MG63 (cell line): ENCODE data around the gene ALKAL2. TPM values are rescaled to one million over a fixed set of nuclear protein-coding genes. Genes with fewer than 3 reads are reported as not detected.

ENCODE experiments used
- DNase-seq: peaks from one replicate; pipeline ENCODE4 v3.0.0-alpha.2; 2020
- H3K27me3 ChIP-seq: fragments of 250-450 bp; sonication (Bioruptor Pico); 2 replicates; pipeline ENCODE4 v1.5.1; 2020; ENCODE audit warnings: mild to moderate bottlenecking, moderate library complexity
- H3K36me3 ChIP-seq: fragments of 250-450 bp; sonication (Bioruptor Pico); 2 replicates; pipeline ENCODE4 v1.5.1; 2020; ENCODE audit warnings: mild to moderate bottlenecking, moderate library complexity
- H3K4me3 ChIP-seq: fragments of 250-450 bp; sonication (Bioruptor Pico); 2 replicates; pipeline ENCODE4 v1.5.1; 2020; ENCODE audit warnings: mild to moderate bottlenecking, moderate library complexity
- H3K9me3 ChIP-seq: fragments of 250-450 bp; sonication (Bioruptor Pico); 2 replicates; pipeline ENCODE4 v1.5.1; 2020; ENCODE audit warnings: mild to moderate bottlenecking, moderate library complexity
- total RNA-seq: library from RNA; depleted of rRNA; stranded (reverse); fragments of >200 nt; shearing (Covaris generic); gene quantifications from 2 replicates; pipeline ENCODE4 v1.2.3, GENCODE V29; 2014; ENCODE audit warnings: low replicate concordance

Gene ALKAL2
- total RNA-seq, 1 experiment from 2014 or later = not detected

DNA sequence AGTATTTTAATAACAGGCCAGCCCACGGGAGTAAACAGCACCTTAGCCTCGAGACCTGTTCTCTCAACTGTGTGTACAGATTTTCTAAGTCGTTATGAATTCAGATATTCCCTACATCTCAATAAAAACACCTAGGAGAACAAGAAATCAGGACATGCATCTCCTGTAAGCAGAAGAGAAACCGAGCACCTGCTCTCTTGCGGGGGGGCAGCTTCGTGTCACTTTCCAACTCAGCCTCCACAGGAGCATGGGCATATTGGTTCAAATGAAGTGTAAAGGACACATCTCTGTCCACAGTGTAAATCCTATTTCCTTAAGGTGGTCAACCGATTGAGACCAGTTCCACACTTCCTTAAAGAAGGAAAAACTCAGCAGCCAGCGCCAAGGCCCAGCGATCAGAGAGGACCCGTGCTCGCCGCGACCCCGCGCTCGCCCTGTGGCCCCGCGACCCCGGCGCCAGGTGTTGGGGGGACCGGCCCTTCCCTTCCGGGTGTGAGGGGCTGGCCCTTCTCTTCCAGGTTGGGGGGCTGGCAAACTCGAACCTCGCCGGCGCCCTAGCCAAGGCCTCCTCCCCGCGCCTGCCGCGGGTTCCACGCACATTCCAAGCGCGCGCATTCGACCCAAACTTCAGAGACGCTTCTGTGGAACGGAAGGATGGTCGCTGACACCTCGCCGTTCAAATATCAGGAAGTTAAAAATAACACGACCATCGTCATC is 24.7 kb downstream of the ALKAL2 start:
- H3K27me3 ChIP-seq = no peaks in the 10 kb centered on the region
- no peak overlapping the region for H3K4me3 ChIP-seq
- peaks cover 33% of the 10 kb centered on the region for H3K36me3 ChIP-seq
- DNase-seq = no peak
- peaks cover 5% of the 10 kb centered on the region; the same call in 1 of the 2 replicates for H3K9me3 ChIP-seq

DNA sequence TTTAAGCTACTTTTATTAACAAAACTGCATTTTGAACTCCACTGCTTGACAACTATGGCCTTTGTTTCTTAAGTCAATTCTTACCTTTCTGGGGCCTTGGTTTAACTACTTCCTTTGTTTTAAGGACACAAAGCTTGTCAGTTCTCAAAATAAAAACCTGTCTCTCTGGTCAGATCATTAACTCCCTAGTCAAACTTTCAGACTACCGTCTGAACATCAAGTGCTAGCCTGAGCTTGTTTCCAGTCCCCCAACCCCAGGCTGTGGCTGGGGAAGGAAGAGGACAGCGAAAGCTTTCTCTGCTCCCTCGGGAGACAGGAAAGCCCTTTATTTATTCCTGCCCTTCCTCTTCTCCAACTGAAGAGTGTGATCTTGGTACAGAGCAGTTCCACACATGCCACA is 25.8 kb downstream of the ALKAL2 start:
- Histone ChIP-seq H3K9me3 (peaks cover 9% of the 10 kb centered on the region), H3K4me3 (no peak overlapping the region), H3K27me3 (no peaks in the 10 kb centered on the region), H3K36me3 (peaks cover 28% of the 10 kb centered on the region)
- no peak for DNase-seq

DNA sequence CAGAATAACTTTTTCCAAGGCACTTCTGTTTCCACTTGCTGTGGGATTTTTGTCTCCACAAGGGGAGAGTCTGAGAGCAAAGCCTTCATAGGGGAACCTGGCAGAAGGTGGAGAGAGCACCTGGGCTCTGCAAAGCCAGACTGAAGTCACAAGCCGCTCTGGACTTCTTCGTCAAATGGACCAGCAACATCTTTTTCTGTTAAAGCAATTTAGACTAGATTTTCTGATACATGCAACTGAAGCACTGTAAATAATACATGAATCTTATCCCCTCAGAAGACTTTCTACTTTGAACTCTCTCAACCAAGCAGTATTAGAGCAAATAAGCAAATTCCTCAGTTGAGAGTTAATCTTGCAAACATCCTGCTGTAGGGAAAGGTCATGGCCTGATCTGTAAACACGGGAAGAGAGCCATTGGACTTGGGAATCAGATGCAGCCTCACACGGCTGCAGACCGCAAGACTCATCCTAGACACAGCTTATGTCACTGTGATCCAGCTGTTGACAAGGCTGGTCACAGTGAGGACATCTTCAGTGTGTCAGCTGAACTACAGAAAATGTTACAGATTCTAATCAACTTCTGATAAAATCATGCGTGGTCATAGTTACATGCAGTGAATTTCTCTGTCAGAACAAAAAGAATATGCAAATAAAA is 27.3 kb downstream of the ALKAL2 start:
- no peak overlapping the region for H3K4me3 ChIP-seq
- H3K36me3 ChIP-seq = peaks cover 18% of the 10 kb centered on the region
- peaks cover 9% of the 10 kb centered on the region for H3K9me3 ChIP-seq
- H3K27me3 ChIP-seq = no peaks in the 10 kb centered on the region
- DNase-seq = no peak

DNA sequence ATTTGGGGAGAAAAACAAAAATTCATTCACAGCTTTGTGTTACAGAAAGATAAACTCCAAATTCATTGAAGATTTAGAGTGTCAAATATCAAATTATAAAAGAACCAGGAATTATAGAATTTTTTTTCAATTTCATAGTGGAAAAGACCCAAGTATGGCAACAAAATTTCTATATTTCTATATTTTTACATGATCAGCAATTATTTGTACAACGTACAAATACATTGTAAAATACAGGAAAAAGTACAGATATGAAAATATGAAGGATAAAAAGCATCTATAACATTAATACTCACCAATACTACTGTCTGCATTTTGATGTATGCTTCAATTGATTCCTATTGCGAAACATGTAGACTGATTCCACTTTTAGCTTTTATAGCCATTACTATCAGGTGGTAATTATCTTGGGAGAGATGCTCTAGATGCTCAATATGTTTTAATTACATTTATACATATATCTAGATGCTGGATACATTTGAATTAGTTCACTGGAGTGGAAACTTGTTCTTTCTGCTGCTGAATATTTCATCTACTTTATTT is 28.0 kb downstream of the ALKAL2 start:
- Histone ChIP-seq H3K4me3 (no peak overlapping the region), H3K36me3 (peaks cover 18% of the 10 kb centered on the region), H3K9me3 (peaks cover 9% of the 10 kb centered on the region), H3K27me3 (no peaks in the 10 kb centered on the region)
- DNase-seq = no peak

DNA sequence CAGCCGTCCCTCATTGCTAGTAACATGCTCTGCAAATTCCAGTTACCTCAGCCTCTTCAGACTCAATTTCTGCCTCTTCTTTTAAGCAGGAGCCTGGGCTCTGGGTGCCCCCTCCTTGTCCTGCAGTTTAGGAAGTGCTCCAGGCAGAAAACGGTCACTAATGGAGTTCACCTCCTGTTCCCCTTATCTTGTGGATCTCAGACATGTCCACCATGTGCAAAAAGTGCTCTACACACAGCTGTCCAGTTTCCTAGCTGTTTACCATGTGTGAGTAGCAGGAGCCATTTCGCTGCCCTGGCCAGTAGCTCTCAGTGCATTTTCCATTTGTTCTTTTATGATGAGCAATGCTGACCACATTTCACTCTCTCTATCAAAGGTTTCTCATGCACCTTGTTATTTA is 29.0 kb downstream of the ALKAL2 start:
- no peak overlapping the region for H3K4me3 ChIP-seq
- no peaks in the 10 kb centered on the region for H3K27me3 ChIP-seq
- peaks cover 18% of the 10 kb centered on the region for H3K36me3 ChIP-seq
- no peak for DNase-seq
- H3K9me3 ChIP-seq = peaks cover 9% of the 10 kb centered on the region

DNA sequence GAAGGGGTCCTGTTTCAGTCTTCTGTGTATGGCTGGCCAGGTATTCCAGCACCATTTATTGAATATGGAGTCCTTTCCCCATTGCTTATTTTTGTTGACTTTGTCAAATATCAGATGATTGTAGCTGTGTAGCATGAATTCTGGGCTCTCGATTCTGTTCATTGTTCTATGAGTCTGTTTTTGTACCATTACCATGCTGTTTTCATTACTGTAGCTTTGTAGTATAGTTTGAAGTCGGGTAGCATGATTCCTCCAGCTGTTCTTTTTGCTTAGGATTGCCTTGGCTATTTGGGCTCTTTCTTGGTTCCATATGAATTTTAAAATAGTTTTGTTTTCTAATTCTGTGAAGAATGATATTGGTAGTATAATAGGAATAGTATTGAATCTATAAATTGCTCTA is 30.0 kb downstream of the ALKAL2 start:
- no peaks in the 10 kb centered on the region for H3K27me3 ChIP-seq
- peaks cover 9% of the 10 kb centered on the region for H3K9me3 ChIP-seq
- H3K4me3 ChIP-seq = no peak overlapping the region
- peaks cover 18% of the 10 kb centered on the region for H3K36me3 ChIP-seq
- DNase-seq = no peak

DNA sequence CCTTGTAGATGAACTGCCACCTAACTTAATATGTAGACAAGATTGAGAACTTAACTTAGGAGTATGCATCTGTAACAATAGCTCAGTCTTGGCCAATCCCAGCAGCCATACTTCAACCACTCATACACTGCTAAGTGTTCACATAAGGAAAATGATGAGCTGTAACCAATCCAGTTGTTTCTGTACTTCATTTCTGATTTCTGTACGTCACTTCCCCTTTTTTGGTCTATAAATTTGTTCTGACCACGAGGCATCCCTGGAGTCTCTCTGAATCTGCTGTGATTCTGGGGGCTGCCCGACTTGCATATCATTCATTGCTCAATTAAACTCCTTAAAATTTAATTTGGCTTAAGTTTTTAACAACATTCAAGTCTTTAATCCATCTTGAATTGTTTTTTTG is 30.5 kb downstream of the ALKAL2 start:
- Histone ChIP-seq H3K36me3 (peaks cover 14% of the 10 kb centered on the region), H3K4me3 (no peak overlapping the region), H3K9me3 (peaks cover 9% of the 10 kb centered on the region), H3K27me3 (no peaks in the 10 kb centered on the region)
- no peak for DNase-seq

DNA sequence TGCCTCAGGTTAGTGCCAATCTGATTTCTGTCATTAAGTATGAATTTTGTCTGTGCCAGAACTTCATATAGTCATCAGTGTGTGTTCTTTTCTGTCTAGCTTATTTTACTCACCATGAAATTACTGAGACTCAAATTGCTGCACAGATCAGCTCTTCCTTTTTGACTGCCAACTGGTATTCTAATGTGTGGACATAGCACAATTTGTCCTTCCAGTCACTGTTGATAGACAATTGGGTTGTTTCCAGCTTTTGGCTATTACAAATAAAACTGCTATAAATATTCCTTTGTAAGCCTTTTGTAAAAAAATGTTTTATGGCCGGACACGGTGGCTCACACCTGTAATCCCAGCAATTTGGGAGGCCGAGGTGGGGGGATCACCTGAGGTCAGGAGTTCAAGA is 31.8 kb downstream of the ALKAL2 start:
- no peak for DNase-seq
- peaks cover 13% of the 10 kb centered on the region for H3K36me3 ChIP-seq
- H3K4me3 ChIP-seq = no peak overlapping the region
- peaks cover 9% of the 10 kb centered on the region for H3K9me3 ChIP-seq
- H3K27me3 ChIP-seq = no peaks in the 10 kb centered on the region

DNA sequence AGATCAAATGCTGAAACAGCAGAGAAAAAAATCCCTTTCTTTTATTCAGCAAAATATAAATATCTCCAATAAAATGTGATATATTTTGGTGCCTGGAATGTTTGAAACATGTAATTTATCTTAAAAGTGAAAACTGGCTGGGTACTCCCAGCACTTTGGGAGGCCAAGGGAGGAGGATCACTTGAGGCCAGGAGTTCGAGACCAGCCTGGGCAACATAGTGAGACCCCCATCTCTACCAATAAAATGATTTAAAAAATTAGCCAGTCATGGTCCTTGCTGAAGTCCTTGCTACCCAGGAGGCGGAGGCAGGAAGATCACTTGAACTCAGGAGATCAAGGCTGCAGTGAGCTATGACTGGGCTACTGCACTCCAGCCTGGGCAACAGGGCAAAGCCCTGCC is 32.7 kb downstream of the ALKAL2 start:
- no peak overlapping the region for H3K4me3 ChIP-seq
- no peaks in the 10 kb centered on the region for H3K27me3 ChIP-seq
- no peak for DNase-seq
- peaks cover 9% of the 10 kb centered on the region for H3K9me3 ChIP-seq
- H3K36me3 ChIP-seq = peaks cover 8% of the 10 kb centered on the region; the same call in 1 of the 2 replicates

DNA sequence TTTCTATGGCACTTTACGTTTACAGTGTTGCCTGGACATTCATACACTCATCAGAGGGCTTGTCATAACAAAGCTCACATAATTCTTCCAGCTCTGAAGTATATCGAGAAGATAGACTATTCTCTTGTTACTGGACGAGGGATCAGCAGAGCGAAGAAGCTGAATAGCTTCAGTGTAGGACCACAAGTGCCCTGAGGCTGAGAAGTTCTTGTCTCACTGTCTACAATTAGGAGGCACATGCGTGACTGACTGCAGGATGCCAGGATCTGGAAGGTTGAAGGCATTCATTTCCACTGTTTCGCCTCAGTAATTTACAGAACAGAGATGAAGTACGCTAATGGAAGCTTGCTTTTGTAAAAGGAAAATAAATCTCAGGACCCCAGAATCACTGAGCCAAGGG is 33.6 kb downstream of the ALKAL2 start:
- Histone ChIP-seq H3K36me3 (0 out of 2 replicates have a peak, but pooled peaks cover 4% of the 10 kb centered on the region), H3K27me3 (no peaks in the 10 kb centered on the region), H3K4me3 (no peak overlapping the region), H3K9me3 (peaks cover 6% of the 10 kb centered on the region)
- DNase-seq = no peak

DNA sequence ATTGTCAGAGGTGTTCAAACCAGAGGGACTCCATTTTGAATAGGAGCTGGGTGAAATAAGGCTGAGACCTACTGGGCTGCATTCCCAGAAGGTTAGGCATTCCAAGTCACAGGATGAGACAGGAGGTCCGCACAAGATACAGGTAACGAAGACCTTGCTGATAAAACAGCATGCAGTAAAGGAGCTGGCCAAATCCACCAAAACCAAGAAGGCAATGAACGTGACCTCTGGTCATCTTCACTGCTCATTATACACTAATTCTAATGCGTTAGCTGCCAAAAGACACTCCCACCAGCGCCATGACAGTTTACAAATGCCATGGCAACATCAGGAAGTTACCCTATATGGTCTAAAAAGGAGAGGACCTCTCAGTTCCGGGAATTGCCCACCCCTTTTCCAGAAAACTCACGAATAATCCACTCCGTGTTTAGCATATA is 34.7 kb downstream of the ALKAL2 start:
- no peaks in the 10 kb centered on the region for H3K27me3 ChIP-seq
- DNase-seq = no peak
- 0 out of 2 replicates have a peak, but pooled peaks cover under 1% of the 10 kb centered on the region for H3K36me3 ChIP-seq
- H3K4me3 ChIP-seq = no peak overlapping the region
- H3K9me3 ChIP-seq = peaks cover 4% of the 10 kb centered on the region

DNA sequence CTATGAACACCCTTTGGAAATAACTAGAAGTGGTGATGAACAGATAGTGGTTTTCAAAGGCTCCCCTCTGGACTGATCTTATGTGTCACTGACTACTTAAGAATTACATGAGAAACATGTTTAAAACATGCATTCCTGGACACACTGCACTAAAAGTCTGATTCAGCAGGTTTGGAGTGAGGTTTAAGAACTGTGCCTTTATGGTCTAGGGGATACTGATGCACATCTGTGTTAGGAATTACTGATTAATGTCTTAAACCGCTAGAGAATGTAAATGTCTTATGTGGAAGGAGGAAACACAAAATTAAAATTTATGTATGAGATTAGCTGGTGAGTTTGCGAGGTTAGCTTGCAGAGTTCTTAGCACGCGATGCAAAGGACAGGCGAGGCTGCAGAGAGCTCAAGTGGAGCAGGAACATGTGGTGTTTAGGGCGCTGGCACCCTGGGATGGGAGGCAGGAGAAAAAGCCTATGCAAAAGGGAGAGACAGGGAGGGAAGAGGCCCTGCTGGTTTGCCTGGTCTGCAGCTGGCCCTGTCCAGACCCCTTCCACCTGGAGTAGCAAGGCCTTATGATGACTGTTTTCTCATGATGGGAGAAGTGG is 35.8 kb downstream of the ALKAL2 start:
- no peak overlapping the region for H3K4me3 ChIP-seq
- DNase-seq = no peak

DNA sequence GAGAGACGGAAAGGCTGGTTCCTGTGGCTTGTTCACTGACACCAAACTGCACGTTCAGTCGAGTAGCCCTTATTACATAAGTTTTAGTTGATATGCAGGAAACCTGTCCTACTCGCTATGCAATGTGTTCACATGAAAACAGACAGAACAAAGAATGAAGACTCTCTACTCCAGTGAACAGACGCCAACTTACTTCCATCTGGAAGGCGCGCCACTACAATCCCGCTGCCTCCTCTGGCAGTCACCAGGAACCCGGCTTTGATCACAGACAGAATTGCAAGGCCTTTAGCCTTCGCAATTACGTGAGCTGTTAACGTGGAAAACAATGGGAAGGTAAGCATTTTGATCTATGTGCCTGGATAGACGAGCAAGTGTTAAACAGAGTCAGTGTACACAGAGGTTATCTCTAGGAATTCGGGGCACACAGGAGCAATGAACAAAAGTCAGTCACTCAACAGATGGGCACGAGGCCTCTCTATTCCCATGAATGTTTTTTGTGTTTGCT is 38.3 kb downstream of the ALKAL2 start:
- Histone ChIP-seq H3K4me3 (no peak overlapping the region), H3K36me3 (no peaks in the 10 kb centered on the region; the same call in none of the 2 replicates), H3K27me3 (no peaks in the 10 kb centered on the region), H3K9me3 (no peaks in the 10 kb centered on the region)
- DNase-seq = no peak

More for the DNA sequence above, 35.8 kb downstream of the ALKAL2 start:
- Histone ChIP-seq H3K36me3 (no peaks in the 10 kb centered on the region; the same call in 1 of the 2 replicates), H3K9me3 (no peaks in the 10 kb centered on the region), H3K27me3 (no peaks in the 10 kb centered on the region)

DNA sequence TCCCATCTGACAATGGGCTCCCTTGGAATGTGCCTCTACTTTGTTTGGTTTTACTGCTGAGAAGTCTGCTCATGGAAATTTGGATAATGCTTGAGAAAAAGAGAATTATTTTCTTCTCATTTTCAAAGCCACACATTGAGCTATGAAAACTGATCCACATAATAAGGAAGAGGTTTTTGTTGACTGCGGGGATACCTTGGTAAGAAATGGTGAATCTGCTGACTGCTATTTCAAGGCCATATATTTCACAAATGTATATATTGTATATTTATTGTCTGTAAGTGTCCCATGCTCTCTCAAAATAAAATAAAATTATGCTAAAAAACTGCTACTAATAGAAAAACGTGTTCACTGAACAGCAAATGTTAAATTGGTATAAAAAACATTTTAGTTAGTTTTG is 39.2 kb downstream of the ALKAL2 start:
- Histone ChIP-seq H3K27me3 (no peaks in the 10 kb centered on the region), H3K4me3 (no peak overlapping the region), H3K9me3 (no peaks in the 10 kb centered on the region), H3K36me3 (no peaks in the 10 kb centered on the region; the same call in none of the 2 replicates)
- no peak for DNase-seq

DNA sequence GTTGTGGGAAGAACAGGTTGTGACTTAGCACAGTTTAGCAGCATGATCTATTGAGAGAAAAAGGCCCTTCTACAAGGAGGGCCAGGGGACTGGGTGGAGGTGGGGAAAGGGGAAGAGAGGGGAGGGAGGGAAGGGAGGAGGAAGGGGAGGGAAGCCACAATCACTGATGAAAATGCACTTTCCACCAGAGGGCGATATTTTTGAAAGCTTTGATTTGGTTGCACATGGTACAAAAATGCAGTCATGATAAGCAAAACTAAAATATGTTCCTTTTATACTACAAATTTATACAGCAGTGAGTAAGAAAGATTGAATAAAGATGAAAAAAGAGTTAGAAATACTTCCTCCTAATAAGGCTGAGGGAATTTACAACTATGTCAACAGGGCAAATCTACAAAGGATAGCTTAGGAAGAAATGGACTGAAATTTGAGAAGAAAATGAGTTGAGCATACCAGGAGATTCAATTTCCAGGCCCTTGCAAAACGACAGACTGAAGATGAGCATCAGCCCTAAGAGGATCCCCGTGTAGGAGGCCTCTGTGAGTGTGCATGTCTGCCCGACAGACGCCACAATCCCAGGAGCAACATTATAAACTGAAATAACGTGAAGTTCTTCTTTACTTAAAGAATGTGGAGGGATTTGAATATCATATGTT is 41.3 kb downstream of the ALKAL2 start:
- no peaks in the 10 kb centered on the region for H3K27me3 ChIP-seq
- H3K36me3 ChIP-seq = peaks cover 10% of the 10 kb centered on the region
- no peak overlapping the region for H3K4me3 ChIP-seq
- no peak for DNase-seq
- peaks cover 7% of the 10 kb centered on the region; the same call in 1 of the 2 replicates for H3K9me3 ChIP-seq

DNA sequence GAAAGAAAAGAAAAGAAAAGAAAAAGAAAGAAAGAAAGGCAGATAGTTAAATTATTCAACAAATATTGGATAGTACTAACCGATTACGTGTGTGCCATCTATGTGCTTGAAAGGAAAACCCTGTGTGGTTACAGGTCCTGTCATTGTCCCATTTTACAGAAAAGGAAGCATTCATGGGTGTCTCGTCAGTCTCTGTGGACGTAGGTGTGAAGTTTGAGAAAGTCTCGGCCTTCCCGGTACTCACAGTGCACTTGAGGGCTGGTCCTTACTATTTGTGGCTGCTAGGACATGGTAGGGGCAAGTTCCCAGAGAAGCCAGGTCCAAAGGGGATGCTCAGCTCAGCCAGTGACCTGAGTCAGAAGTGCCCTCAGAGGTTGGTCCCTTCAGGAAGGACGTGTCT is 43.3 kb downstream of the ALKAL2 start:
- peaks cover 10% of the 10 kb centered on the region for H3K36me3 ChIP-seq
- no peaks in the 10 kb centered on the region for H3K27me3 ChIP-seq
- DNase-seq = no peak
- H3K9me3 ChIP-seq = peaks cover 7% of the 10 kb centered on the region; the same call in 1 of the 2 replicates
- no peak overlapping the region for H3K4me3 ChIP-seq
